GM18858 (cell line): ENCODE data around the gene PYY.
"Not testable (repeated sequence)": the region's sequence is repeated elsewhere in the genome, so short reads cannot be mapped to it uniquely, and the experiment has no call there.

Experiments
- ATAC-seq: cut with Tn5 transposase; IDR thresholded peaks from one replicate; pipeline ENCODE4 v1.9.1; 2021; ENCODE audit not compliant: unreplicated experiment

The PYY gene

GRCh38 chr17:43953746-43954145 is at the start of gene PYY:
PYY (minus strand) TSS chr17:43953940; CDS start chr17:43953483, 457 bp downstream.
- no peak for ATAC-seq

GRCh38 chr17:44002141-44002848 is 48.6 kb upstream of the PYY start:
- ATAC-seq: no peak

- no peak for ATAC-seq
These were observed 47.8 kb upstream of the PYY start for GRCh38 chr17:44001461-44001920.

- no peak for ATAC-seq
These were observed 47.2 kb upstream of the PYY start for GRCh38 chr17:44000871-44001460.

GRCh38 chr17:44000141-44000860 is 46.6 kb upstream of the PYY start:
- no peak for ATAC-seq

- ATAC-seq: no peak
These were observed 45.3 kb upstream of the PYY start for GRCh38 chr17:43999024-43999423.

- no peak for ATAC-seq
These were observed 44.8 kb upstream of the PYY start for GRCh38 chr17:43998552-43998951.

GRCh38 chr17:43997180-43997579 is 43.4 kb upstream of the PYY start:
- ATAC-seq: not testable (repeated sequence)

- ATAC-seq: no peak
These were observed 41.4 kb upstream of the PYY start for GRCh38 chr17:43995150-43995471.

- ATAC-seq: no peak
These were observed 40.8 kb upstream of the PYY start for GRCh38 chr17:43994272-43995149.

GRCh38 chr17:43992641-43993040 is 38.9 kb upstream of the PYY start:
- no peak for ATAC-seq

GRCh38 chr17:43988301-43988700 is 34.6 kb upstream of the PYY start:
- ATAC-seq: no peak

GRCh38 chr17:43987131-43988021 is 33.6 kb upstream of the PYY start:
- no peak for ATAC-seq

GRCh38 chr17:43986225-43986981 is 32.7 kb upstream of the PYY start:
- ATAC-seq: no peak

GRCh38 chr17:43984521-43984920 is 30.8 kb upstream of the PYY start:
- no peak for ATAC-seq

GRCh38 chr17:43983515-43984411 is 30.0 kb upstream of the PYY start:
- ATAC-seq: no peak

- ATAC-seq: no peak
These were observed 29.4 kb upstream of the PYY start for GRCh38 chr17:43983196-43983514.

GRCh38 chr17:43982171-43982570 is 28.4 kb upstream of the PYY start:
- no peak for ATAC-seq

- ATAC-seq: no peak
These were observed 25.9 kb upstream of the PYY start for GRCh38 chr17:43979671-43980070.
